HepG2 (cell line): ENCODE measurements around the gene SFT2D1. TPM values are rescaled to one million over a fixed set of nuclear protein-coding genes. Genes with fewer than 3 reads are reported as not detected.

Experiments
- BATF2 ChIP-seq: sonication (generic); formaldehyde crosslinking; IDR thresholded peaks from 2 replicates; pipeline ENCODE4 v1.8.0; 2022; ENCODE audit warnings: mild to moderate bottlenecking, missing genetic modification reagents, moderate library complexity
- GABPA ChIP-seq, 2 experiments: IDR thresholded peaks; 2 replicates each; pipeline ENCODE4 v1.6.1; 2011 to 2016; ENCODE audit warnings: low read depth in 2 of 2, low read length in 1 of 2, missing biosample characterization in 1 of 2, missing genetic modification characterization in 1 of 2
- MAFF ChIP-seq: IDR thresholded peaks from 2 replicates; pipeline ENCODE4 v1.6.1; 2011; ENCODE audit warnings: low read depth, low read length, improper control_type of control experiment
- NFYC ChIP-seq: IDR thresholded peaks from 2 replicates; pipeline ENCODE4 v1.6.1; 2016; ENCODE audit warnings: missing genetic modification reagents, missing compliant biosample characterization
- TOE1 ChIP-seq: sonication (generic); formaldehyde crosslinking; IDR thresholded peaks from 2 replicates; pipeline ENCODE4 v1.4.0; 2020; ENCODE audit warnings: mild to moderate bottlenecking, missing genetic modification reagents
- ZBTB40 ChIP-seq, 2 experiments: fragments of 450-650 bp in 1 of 2; sonication (generic) in 1 of 2; formaldehyde crosslinking in 1 of 2; IDR thresholded peaks; 2 replicates each; pipeline versions ENCODE4 v1.6.1 to v1.8.0; 2016 to 2022; ENCODE audit warnings: antibody characterized with exemption in 1 of 2, mild to moderate bottlenecking in 1 of 2, missing genetic modification reagents in 1 of 2
- ZBTB42 ChIP-seq: sonication (generic); formaldehyde crosslinking; IDR thresholded peaks from 2 replicates; pipeline ENCODE4 v1.5.0; 2020; ENCODE audit warnings: mild to moderate bottlenecking, missing genetic modification reagents
- ZNF7 ChIP-seq: IDR thresholded peaks from 2 replicates; pipeline ENCODE4 v1.6.1; 2016; ENCODE audit warnings: missing biosample characterization, missing genetic modification reagents
- ZNF766 ChIP-seq: sonication (generic); formaldehyde crosslinking; IDR thresholded peaks from 2 replicates; pipeline ENCODE4 v1.5.0; 2020; ENCODE audit warnings: missing genetic modification reagents, borderline replicate concordance
- polyA plus RNA-seq, 8 experiments: library from polyadenylated mRNA; depleted of rRNA in 3 of 8; stranded (reverse) in 7 of 8; unstranded in 1 of 8; fragments of >200 nt; fragmentation: Illumina TruSeq in 4 of 8; extraction: Trizol in 4 of 8; gene quantifications; 2 replicates each; pipeline versions ENCODE4 v1.2.1 to v1.2.3, GENCODE V29; 2011 to 2016; ENCODE audit warnings: low read depth in 4 of 8, missing spikeins in 1 of 8, mixed read lengths in 1 of 8; ENCODE audit not compliant: insufficient read depth in 1 of 8
- total RNA-seq, 5 experiments: library from RNA; depleted of rRNA; stranded (reverse); fragments of >200 nt; fragmentation: Illumina TruSeq; extraction: Trizol; gene quantifications; 2 replicates each; pipeline ENCODE4 v1.2.3, GENCODE V29; 2016; ENCODE audit warnings: low read depth in 1 of 5
- TF ChIP-seq, protein P1 (sequence below): sonication (generic); formaldehyde crosslinking; IDR thresholded peaks from 2 replicates; pipeline ENCODE4 v1.8.0; 2022; ENCODE audit warnings: missing genetic modification reagents, mild to moderate bottlenecking, inconsistent platforms, borderline replicate concordance

Gene SFT2D1
- total and polyA plus RNA-seq, 2 of the 13 experiments (the other 11 are each of a cell fraction or from before 2014, with no cell fraction given), result 115 to 147 TPM

- TF ChIP-seq NFYC, result peak; percentile 50; the same call in 1 of the 2 replicates
- no peak for TF ChIP-seq ZNF766 (CRISPR knock-in tag)
- no peak for TF ChIP-seq BATF2 (CRISPR knock-in tag)
- no peak for TF ChIP-seq ZBTB42
- no peak for TF ChIP-seq TOE1 (CRISPR knock-in tag)
- TF ChIP-seq, protein P1, sequence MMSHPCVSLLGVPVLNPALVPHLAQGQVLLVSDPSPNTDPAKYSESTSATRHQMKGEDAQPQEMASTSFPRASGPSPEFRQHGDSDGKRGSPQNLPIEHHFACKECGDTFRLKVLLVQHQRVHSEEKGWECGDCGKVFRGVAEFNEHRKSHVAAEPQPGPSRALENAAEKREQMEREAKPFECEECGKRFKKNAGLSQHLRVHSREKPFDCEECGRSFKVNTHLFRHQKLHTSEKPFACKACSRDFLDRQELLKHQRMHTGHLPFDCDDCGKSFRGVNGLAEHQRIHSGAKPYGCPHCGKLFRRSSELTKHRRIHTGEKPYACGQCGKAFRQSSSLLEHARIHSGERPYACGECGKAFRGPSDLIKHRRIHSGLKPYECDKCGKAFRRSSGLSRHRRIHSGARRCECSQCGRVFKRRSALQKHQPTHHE, result peak; percentile 53; the same call in 1 of the 2 replicates
- no peak for TF ChIP-seq GABPA (IDR thresholded peaks at IDR 0.05; ENCODE audit: low read depth, low read length)
- TF ChIP-seq GABPA (CRISPR knock-in tag; IDR thresholded peaks at IDR 0.05; ENCODE audit: low read depth), result peak; percentile 63
- no peak for TF ChIP-seq ZBTB40 (IDR thresholded peaks at IDR 0.05)
- no peak for TF ChIP-seq ZBTB40 (CRISPR knock-in tag; IDR thresholded peaks at IDR 0.05)
- no peak for TF ChIP-seq MAFF
- peak; percentile 64; the same call in 1 of the 2 replicates for TF ChIP-seq ZNF7 (CRISPR knock-in tag)
Measured at GRCh38 chr6:166387642-166388289, 45.4 kb upstream of the SFT2D1 start (continued).
